Right lobe of liver (tissue), 4 donors: ENCODE data around the gene CALML3.

Source experiments
- POLR2A ChIP-seq: fragments of 450-650 bp; IDR thresholded peaks from one replicate; pipeline ENCODE4 v1.6.1; 2017; ENCODE audit warnings: antibody characterized with exemption, mild to moderate bottlenecking
- TF ChIP-seq, protein P1 (sequence below), 4 donors: fragments of 200-600 bp in 3 of 4; fragments of 450-650 bp in 1 of 4; IDR thresholded peaks; one replicate each; pipeline versions ENCODE4 v1.5.1 to v1.8.0; 2016 to 2022; ENCODE audit warnings: antibody characterized with exemption in 4 of 4, mild to moderate bottlenecking in 2 of 4
- donor health status: DM: no; HTN: no; CAD: no.
- donor health status: DM: no; HTN: no; CAD: no.
- donor health status: DM: no; HTN: yes; CAD: no.

- TF ChIP-seq, protein P1, sequence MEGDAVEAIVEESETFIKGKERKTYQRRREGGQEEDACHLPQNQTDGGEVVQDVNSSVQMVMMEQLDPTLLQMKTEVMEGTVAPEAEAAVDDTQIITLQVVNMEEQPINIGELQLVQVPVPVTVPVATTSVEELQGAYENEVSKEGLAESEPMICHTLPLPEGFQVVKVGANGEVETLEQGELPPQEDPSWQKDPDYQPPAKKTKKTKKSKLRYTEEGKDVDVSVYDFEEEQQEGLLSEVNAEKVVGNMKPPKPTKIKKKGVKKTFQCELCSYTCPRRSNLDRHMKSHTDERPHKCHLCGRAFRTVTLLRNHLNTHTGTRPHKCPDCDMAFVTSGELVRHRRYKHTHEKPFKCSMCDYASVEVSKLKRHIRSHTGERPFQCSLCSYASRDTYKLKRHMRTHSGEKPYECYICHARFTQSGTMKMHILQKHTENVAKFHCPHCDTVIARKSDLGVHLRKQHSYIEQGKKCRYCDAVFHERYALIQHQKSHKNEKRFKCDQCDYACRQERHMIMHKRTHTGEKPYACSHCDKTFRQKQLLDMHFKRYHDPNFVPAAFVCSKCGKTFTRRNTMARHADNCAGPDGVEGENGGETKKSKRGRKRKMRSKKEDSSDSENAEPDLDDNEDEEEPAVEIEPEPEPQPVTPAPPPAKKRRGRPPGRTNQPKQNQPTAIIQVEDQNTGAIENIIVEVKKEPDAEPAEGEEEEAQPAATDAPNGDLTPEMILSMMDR (IDR thresholded peaks at IDR 0.05): no peak
- TF ChIP-seq POLR2A: no peak
These were observed 17.3 kb downstream of the CALML3 start for GRCh38 chr10:5542100-5542499.
